ENCODE measurements around the gene NR1H2.

NR1H2 gene

GRCh38 chr19:50402544-50403301 is 26.5 kb downstream of the NR1H2 start:
- no peak for TF ChIP-seq ZFX (IDR thresholded peaks at IDR 0.05)
- TF ChIP-seq CTCF (conservative IDR thresholded peaks at IDR 0.05): no peak
- no peak overlapping the region for H3K27ac ChIP-seq

GRCh38 chr19:50406156-50406820 is 30.0 kb downstream of the NR1H2 start:
- TF ChIP-seq CTCF (conservative IDR thresholded peaks at IDR 0.05): no peak
- no peak overlapping the region for H3K27ac ChIP-seq

DNA sequence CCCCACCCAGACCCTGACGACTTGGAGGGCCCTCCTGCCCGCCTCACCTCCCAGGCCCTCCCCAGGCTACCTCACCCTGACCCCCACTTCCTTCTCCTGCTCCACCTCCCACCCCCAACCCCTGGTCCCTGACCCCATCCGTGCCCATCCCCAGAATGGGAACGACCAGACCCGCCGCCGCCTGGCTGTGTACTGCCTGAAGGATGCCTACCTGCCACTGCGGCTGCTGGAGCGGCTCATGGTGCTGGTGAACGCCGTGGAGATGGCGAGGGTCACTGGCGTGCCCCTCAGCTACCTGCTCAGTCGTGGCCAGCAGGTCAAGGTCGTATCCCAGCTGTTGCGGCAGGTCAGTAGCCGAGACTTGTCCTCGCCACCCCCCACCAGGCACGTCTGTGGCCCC is 30.6 kb downstream of the NR1H2 start:
- TF ChIP-seq ZFX (IDR thresholded peaks at IDR 0.05) (no peak), CTCF (conservative IDR thresholded peaks at IDR 0.05) (no peak)
- H3K27ac ChIP-seq: no peak overlapping the region

GRCh38 chr19:50409347-50409746 is 33.1 kb downstream of the NR1H2 start:
- TF ChIP-seq CTCF (conservative IDR thresholded peaks at IDR 0.05) (no peak), ZFX (IDR thresholded peaks at IDR 0.05) (no peak)
- H3K27ac ChIP-seq: no peak overlapping the region

- no peak for TF ChIP-seq CTCF (conservative IDR thresholded peaks at IDR 0.05)
- no peak for TF ChIP-seq ZFX (IDR thresholded peaks at IDR 0.05)
- H3K27ac ChIP-seq: no peak overlapping the region
Measured at GRCh38 chr19:50410109-50410508, 33.9 kb downstream of the NR1H2 start.

- no peak for TF ChIP-seq CTCF (conservative IDR thresholded peaks at IDR 0.05)
- no peak for TF ChIP-seq ZFX (IDR thresholded peaks at IDR 0.05)
- no peak overlapping the region for H3K27ac ChIP-seq
Measured at GRCh38 chr19:50412419-50412818, 36.2 kb downstream of the NR1H2 start.

DNA sequence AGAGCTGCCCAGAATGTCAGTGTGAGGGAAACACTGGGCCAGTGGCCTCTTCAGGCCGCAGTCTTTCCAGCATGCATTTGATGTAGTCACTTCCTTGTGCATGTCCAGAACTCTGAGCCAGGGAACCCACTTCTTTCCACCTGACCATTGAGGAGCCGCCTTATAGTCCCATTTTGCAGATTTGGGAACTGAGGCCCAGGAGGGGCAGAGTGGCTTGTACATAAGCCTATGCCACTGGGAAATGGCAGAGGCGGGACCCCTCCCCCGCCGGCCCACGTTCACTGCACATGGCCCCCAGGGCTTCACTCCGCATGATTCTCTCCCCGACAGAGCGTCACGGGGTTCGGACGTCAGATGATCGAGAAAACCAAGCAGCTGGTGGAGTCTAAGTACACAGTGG is 36.8 kb downstream of the NR1H2 start:
- no peak overlapping the region for H3K27ac ChIP-seq
- TF ChIP-seq CTCF (conservative IDR thresholded peaks at IDR 0.05) (no peak), ZFX (IDR thresholded peaks at IDR 0.05) (no peak)

All from C4-2B (cell line).